Skeletal muscle tissue (tissue), 4 donors: Measurements from ENCODE around the gene TANC2. TPM values are rescaled to one million over a fixed set of nuclear protein-coding genes. Genes with fewer than 3 reads are reported as not detected.
A peak's percentile ranks its signal among the peaks of the same experiment; 100 is the strongest.

ENCODE experiments used
- H3K27ac ChIP-seq: one replicate; pipeline ENCODE4 v1.7.0; 2013; ENCODE audit warnings: mild to moderate bottlenecking, low read depth, low read length, inconsistent platforms
- H3K27me3 ChIP-seq, 3 donors: one replicate each; pipeline ENCODE4 v1.7.0; 2013; ENCODE audit warnings: low read length in 3 of 3; ENCODE audit not compliant: control insufficient read depth in 3 of 3, insufficient read depth in 3 of 3
- H3K36me3 ChIP-seq, 3 donors: one replicate each; pipeline ENCODE4 v1.7.0; 2013; ENCODE audit warnings: low read length in 3 of 3; ENCODE audit not compliant: control insufficient read depth in 3 of 3, insufficient read depth in 3 of 3
- H3K4me1 ChIP-seq, 3 donors: one replicate each; pipeline ENCODE4 v1.7.0; 2013; ENCODE audit warnings: low read length in 3 of 3, mild to moderate bottlenecking in 3 of 3; ENCODE audit not compliant: control insufficient read depth in 3 of 3, insufficient read depth in 3 of 3
- H3K4me3 ChIP-seq, 3 donors: one replicate each; pipeline ENCODE4 v1.7.0; 2013; ENCODE audit warnings: low read length in 3 of 3
- H3K9ac ChIP-seq, 3 donors: one replicate each; pipeline ENCODE4 v1.7.0; 2013; ENCODE audit warnings: low read length in 3 of 3, mild to moderate bottlenecking in 3 of 3, moderate library complexity in 2 of 3, low read depth in 1 of 3
- H3K9me3 ChIP-seq, 3 donors: one replicate each; pipeline ENCODE4 v1.7.0; 2013; ENCODE audit warnings: low read length in 3 of 3; ENCODE audit not compliant: control insufficient read depth in 3 of 3
- total RNA-seq: library from RNA; depleted of rRNA; stranded (reverse); fragments of >200 nt; gene quantifications from one replicate; pipeline ENCODE4 v1.2.3, GENCODE V29; 2014
- donor health status: Osteomylitis.

TANC2 gene
- total RNA-seq, 1 donor from 2014 or later: 44.9 TPM

GRCh38 chr17:62963296-62963695 lies 2.7 kb upstream of the TANC2 start:
- H3K4me1 ChIP-seq: peaks cover 8 to 17% (median 14%) of the 10 kb centered on the region in 3 donors
- no peaks in the 10 kb centered on the region for H3K36me3 ChIP-seq
- H3K27ac ChIP-seq: no peak overlapping the region
- H3K9ac ChIP-seq: no peak overlapping the region
- no peaks in the 10 kb centered on the region for H3K9me3 ChIP-seq
- H3K4me3 ChIP-seq: no peak overlapping the region
- no peaks in the 10 kb centered on the region for H3K27me3 ChIP-seq

GRCh38 chr17:62964506-62964905 lies 1.5 kb upstream of the TANC2 start:
- no peaks in the 10 kb centered on the region for H3K36me3 ChIP-seq
- H3K27me3 ChIP-seq: no peaks in the 10 kb centered on the region
- H3K4me1 ChIP-seq: peaks cover 8 to 17% (median 14%) of the 10 kb centered on the region in 3 donors
- no peak overlapping the region for H3K4me3 ChIP-seq
- no peak overlapping the region for H3K27ac ChIP-seq
- no peak overlapping the region for H3K9ac ChIP-seq
- no peaks in the 10 kb centered on the region for H3K9me3 ChIP-seq

- H3K27ac ChIP-seq: peak overlapping the region; percentile 63
These were observed 805 bp upstream of the TANC2 start for GRCh38 chr17:62965174-62965685.

GRCh38 chr17:62966426-62967204 lies 580 bp downstream of the TANC2 start:
- peaks cover 8 to 17% (median 14%) of the 10 kb centered on the region in 3 donors for H3K4me1 ChIP-seq
- H3K9me3 ChIP-seq: no peaks in the 10 kb centered on the region
- no peaks in the 10 kb centered on the region for H3K36me3 ChIP-seq
- no peaks in the 10 kb centered on the region for H3K27me3 ChIP-seq
- H3K27ac ChIP-seq: no peak overlapping the region
- H3K9ac ChIP-seq: peak overlapping the region; percentile 63 to 81 (median 75)
- peak overlapping the region; percentile 75 to 84 (median 78) for H3K4me3 ChIP-seq

More at GRCh38 chr17:62965174-62965685, 805 bp upstream of the TANC2 start:
- peak overlapping the region; percentile 24 to 71 (median 57) for H3K9ac ChIP-seq
- peaks cover 8 to 17% (median 14%) of the 10 kb centered on the region in 3 donors for H3K4me1 ChIP-seq
- no peaks in the 10 kb centered on the region for H3K27me3 ChIP-seq
- no peaks in the 10 kb centered on the region for H3K9me3 ChIP-seq
- H3K36me3 ChIP-seq: no peaks in the 10 kb centered on the region
- H3K4me3 ChIP-seq: peak overlapping the region; percentile 70 to 74 (median 73)

- Histone ChIP-seq H3K9me3 (no peaks in the 10 kb centered on the region), H3K9ac (peak overlapping the region; percentile 63 to 81 (median 75)), H3K27me3 (no peaks in the 10 kb centered on the region), H3K36me3 (no peaks in the 10 kb centered on the region), H3K4me1 (peaks cover 8 to 17% (median 14%) of the 10 kb centered on the region in 3 donors), H3K27ac (no peak overlapping the region), H3K4me3 (peak overlapping the region; percentile 75 to 84 (median 78))
These were observed 1.1 kb downstream of the TANC2 start for GRCh38 chr17:62967205-62967529.

- no peak overlapping the region for H3K4me3 ChIP-seq
- no peaks in the 10 kb centered on the region for H3K36me3 ChIP-seq
- no peak overlapping the region for H3K27ac ChIP-seq
- H3K9ac ChIP-seq: no peak overlapping the region
- H3K4me1 ChIP-seq: peaks cover 8 to 17% (median 14%) of the 10 kb centered on the region in 3 donors
- no peaks in the 10 kb centered on the region for H3K9me3 ChIP-seq
- no peaks in the 10 kb centered on the region for H3K27me3 ChIP-seq
These were observed 2.4 kb downstream of the TANC2 start for GRCh38 chr17:62968445-62968923.

GRCh38 chr17:62970610-62971009 lies 4.6 kb downstream of the TANC2 start:
- no peaks in the 10 kb centered on the region for H3K27me3 ChIP-seq
- no peak overlapping the region for H3K9ac ChIP-seq
- H3K4me1 ChIP-seq: peaks cover 8 to 11% (median 10%) of the 10 kb centered on the region in 3 donors
- no peak overlapping the region for H3K4me3 ChIP-seq
- no peaks in the 10 kb centered on the region for H3K9me3 ChIP-seq
- no peaks in the 10 kb centered on the region for H3K36me3 ChIP-seq
- H3K27ac ChIP-seq: no peak overlapping the region

- Histone ChIP-seq H3K9me3 (no peaks in the 10 kb centered on the region), H3K9ac (no peak overlapping the region), H3K4me3 (no peak overlapping the region), H3K36me3 (no peaks in the 10 kb centered on the region), H3K27me3 (no peaks in the 10 kb centered on the region), H3K4me1 (peaks cover 6 to 8% (median 8%) of the 10 kb centered on the region in 3 donors), H3K27ac (no peak overlapping the region)
These were observed 5.8 kb downstream of the TANC2 start for GRCh38 chr17:62971853-62972252.

- Histone ChIP-seq H3K27ac (no peak overlapping the region), H3K9me3 (no peaks in the 10 kb centered on the region), H3K4me1 (no peaks in the 10 kb centered on the region), H3K27me3 (no peaks in the 10 kb centered on the region), H3K36me3 (no peaks in the 10 kb centered on the region), H3K9ac (no peak overlapping the region), H3K4me3 (no peak overlapping the region)
These were observed 8.8 kb downstream of the TANC2 start for GRCh38 chr17:62974788-62975187.

GRCh38 chr17:62975206-62975605 lies 9.2 kb downstream of the TANC2 start:
- H3K36me3 ChIP-seq: no peaks in the 10 kb centered on the region
- H3K27me3 ChIP-seq: no peaks in the 10 kb centered on the region
- H3K4me3 ChIP-seq: no peak overlapping the region

More at GRCh38 chr17:62975206-62975605, 9.2 kb downstream of the TANC2 start:
- no peak overlapping the region for H3K27ac ChIP-seq
- H3K4me1 ChIP-seq: no peaks in the 10 kb centered on the region
- H3K9me3 ChIP-seq: no peaks in the 10 kb centered on the region
- H3K9ac ChIP-seq: no peak overlapping the region
